Uterus (tissue), 2 donors: ENCODE data around the gene DOCK3.

ENCODE experiments used
- CTCF ChIP-seq, 4 experiments: fragments of 200-600 bp in 2 of 4; fragments of 450-650 bp in 2 of 4; sonication (generic) in 2 of 4; IDR thresholded peaks; one replicate each; pipeline ENCODE4 v1.5.1; 2016 to 2019; ENCODE audit warnings: antibody characterized with exemption in 4 of 4, mild to moderate bottlenecking in 2 of 4, moderate library complexity in 1 of 4
- POLR2A ChIP-seq, 2 donors: fragments of 450-650 bp; IDR thresholded peaks; one replicate each; pipeline ENCODE4 v1.6.1; 2016; ENCODE audit warnings: antibody characterized with exemption in 2 of 2, mild to moderate bottlenecking in 1 of 2, moderate library complexity in 1 of 2

DNA sequence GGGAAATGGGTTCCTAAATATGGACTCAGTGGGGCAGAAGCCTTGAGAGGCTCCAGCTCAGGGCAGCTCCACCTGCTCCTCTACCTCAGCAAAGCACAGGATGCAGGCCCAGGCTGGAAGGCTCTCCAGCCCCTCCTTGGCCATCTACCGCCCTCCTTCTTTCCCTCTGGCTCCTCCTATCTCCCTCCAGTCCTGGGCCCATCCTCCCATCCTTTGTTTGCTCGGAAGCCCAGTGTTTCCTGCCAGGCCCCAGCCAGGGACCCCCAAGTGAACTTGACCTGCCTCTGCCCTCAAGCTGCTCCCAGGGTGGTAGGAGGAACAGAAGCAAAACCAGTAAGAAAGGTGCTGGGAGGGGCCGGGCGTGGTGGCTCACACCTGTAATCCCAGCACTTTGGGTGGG is 37.7 kb upstream of the DOCK3 start:
- TF ChIP-seq CTCF (IDR thresholded peaks at IDR 0.05) (no peak), POLR2A (IDR thresholded peaks at IDR 0.05) (no peak)
